Effector memory CD4-positive, alpha-beta T cell (primary cell): Measurements from ENCODE around the gene LASP1NB.

Source experiments
- DNase-seq, 3 donors: peaks; one replicate each; pipeline ENCODE4 v3.0.0-alpha.2; 2020
- H3K27ac ChIP-seq: 2 replicates; pipeline ENCODE4 v1.7.0; 2013; ENCODE audit warnings: mild to moderate bottlenecking, low read length, moderate library complexity; ENCODE audit not compliant: insufficient read depth, poor library complexity, severe bottlenecking
- H3K27me3 ChIP-seq: replicated peaks from 2 replicates; pipeline ENCODE4 v1.7.0; 2013; ENCODE audit warnings: mild to moderate bottlenecking, low read length; ENCODE audit not compliant: insufficient read depth, control insufficient read depth, poor library complexity, severe bottlenecking
- H3K36me3 ChIP-seq: 2 replicates; pipeline ENCODE4 v1.7.0; 2013; ENCODE audit warnings: mild to moderate bottlenecking, low read length, moderate library complexity; ENCODE audit not compliant: control insufficient read depth, insufficient read depth
- H3K4me1 ChIP-seq: 2 replicates; pipeline ENCODE4 v1.7.0; 2013; ENCODE audit warnings: low read length, mild to moderate bottlenecking; ENCODE audit not compliant: control insufficient read depth, insufficient read depth, poor library complexity, severe bottlenecking
- H3K4me3 ChIP-seq: 2 replicates; pipeline ENCODE4 v1.7.0; 2013; ENCODE audit warnings: low read length, low read depth, mild to moderate bottlenecking; ENCODE audit not compliant: insufficient read depth, poor library complexity, severe bottlenecking
- H3K9me3 ChIP-seq: 2 replicates; pipeline ENCODE4 v1.7.0; 2013; ENCODE audit warnings: mild to moderate bottlenecking, low read length, moderate library complexity; ENCODE audit not compliant: control insufficient read depth

LASP1NB gene

DNA sequence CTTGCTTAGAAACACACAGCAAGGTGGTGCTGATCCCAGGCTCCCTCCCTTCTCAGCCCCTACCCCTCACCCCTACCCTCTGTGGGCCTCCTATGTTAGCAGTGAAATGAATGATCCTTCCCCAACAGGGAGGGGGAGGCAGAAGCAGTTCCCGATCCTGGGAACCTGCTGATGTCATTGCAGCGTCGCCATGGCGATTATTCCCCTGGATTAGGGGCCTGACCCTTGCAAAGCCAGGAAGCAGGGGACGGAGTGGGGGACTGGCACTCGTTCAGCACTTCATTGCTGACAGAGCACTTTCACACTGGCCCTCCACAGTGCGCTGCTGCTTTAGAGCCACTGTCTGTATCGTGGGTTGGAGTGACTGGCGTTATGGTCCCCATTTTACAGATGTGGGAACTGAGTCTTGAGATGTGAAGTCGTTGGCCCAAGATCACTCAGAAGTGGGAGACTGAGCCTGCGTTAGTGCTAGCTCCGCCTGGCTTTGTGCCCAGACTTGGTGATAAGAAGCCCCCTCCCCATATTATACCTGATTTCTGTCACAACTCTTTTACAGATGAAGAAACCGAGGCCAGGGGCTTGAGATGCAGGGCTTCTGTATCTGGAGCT lies 29.0 kb upstream of the LASP1NB start:
- Histone ChIP-seq H3K27me3 (no peaks in the 10 kb centered on the region), H3K9me3 (no peaks in the 10 kb centered on the region), H3K36me3 (peaks cover 36% of the 10 kb centered on the region), H3K27ac (peak overlapping the region; percentile 88), H3K4me1 (peaks cover 82% of the 10 kb centered on the region), H3K4me3 (no peak overlapping the region)
- DNase-seq, result no peak

GRCh38 chr17:38897176-38897575 lies 28.2 kb upstream of the LASP1NB start:
- Histone ChIP-seq H3K27me3 (no peaks in the 10 kb centered on the region), H3K4me1 (peaks cover 79% of the 10 kb centered on the region), H3K27ac (peak overlapping the region; percentile 88), H3K4me3 (no peak overlapping the region), H3K9me3 (no peaks in the 10 kb centered on the region), H3K36me3 (peaks cover 35% of the 10 kb centered on the region)
- no peak for DNase-seq

- no peak for DNase-seq
- H3K27me3 ChIP-seq, result no peaks in the 10 kb centered on the region
- no peaks in the 10 kb centered on the region for H3K9me3 ChIP-seq
- peak overlapping the region; percentile 33 for H3K4me3 ChIP-seq
- H3K4me1 ChIP-seq, result peaks cover 75% of the 10 kb centered on the region
- H3K27ac ChIP-seq, result peak overlapping the region; percentile 88
- H3K36me3 ChIP-seq, result peaks cover 30% of the 10 kb centered on the region
Measured at GRCh38 chr17:38897671-38898290, 27.6 kb upstream of the LASP1NB start.

- peaks cover 30% of the 10 kb centered on the region for H3K36me3 ChIP-seq
- peak overlapping the region; percentile 33 for H3K4me3 ChIP-seq
- H3K9me3 ChIP-seq, result no peaks in the 10 kb centered on the region
- DNase-seq, result peak in 1 of 3 donors; percentile 16
- peak overlapping the region; percentile 88 for H3K27ac ChIP-seq
- H3K4me1 ChIP-seq, result peaks cover 70% of the 10 kb centered on the region
- H3K27me3 ChIP-seq, result no peaks in the 10 kb centered on the region
Measured at GRCh38 chr17:38898291-38898679, 27.1 kb upstream of the LASP1NB start.

- no peaks in the 10 kb centered on the region for H3K27me3 ChIP-seq
- no peaks in the 10 kb centered on the region for H3K9me3 ChIP-seq
- H3K4me3 ChIP-seq, result peak overlapping the region; percentile 33
- H3K27ac ChIP-seq, result peak overlapping the region; percentile 88
- peaks cover 35% of the 10 kb centered on the region for H3K36me3 ChIP-seq
- H3K4me1 ChIP-seq, result peaks cover 64% of the 10 kb centered on the region
- DNase-seq, result peak; percentile 64 to 79 (median 71)
Measured at GRCh38 chr17:38898812-38899348, 26.5 kb upstream of the LASP1NB start.

DNA sequence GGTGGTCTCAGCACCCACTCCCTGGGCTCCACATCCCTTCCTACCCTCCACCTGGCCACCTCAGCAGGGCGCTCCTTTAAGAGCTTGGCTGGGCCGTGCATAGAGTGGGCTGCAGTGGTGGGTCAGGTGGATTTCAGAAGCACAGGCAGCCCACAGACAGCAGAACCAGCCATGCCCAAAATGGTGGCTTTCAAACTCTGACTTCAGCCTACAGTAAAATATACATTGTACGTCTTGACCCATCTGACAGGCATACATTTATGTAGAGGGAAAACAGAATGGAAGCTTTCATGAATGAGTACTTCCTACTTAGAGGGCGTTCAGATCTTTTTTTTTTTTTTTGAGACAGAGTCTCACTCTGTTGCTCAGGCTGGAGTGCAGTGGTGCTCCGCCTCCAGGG lies 26.0 kb upstream of the LASP1NB start:
- no peak for DNase-seq
- Histone ChIP-seq H3K4me3 (peak overlapping the region; percentile 33), H3K27ac (peak overlapping the region; percentile 88), H3K27me3 (no peaks in the 10 kb centered on the region), H3K9me3 (no peaks in the 10 kb centered on the region), H3K36me3 (peaks cover 33% of the 10 kb centered on the region), H3K4me1 (peaks cover 61% of the 10 kb centered on the region)

DNA sequence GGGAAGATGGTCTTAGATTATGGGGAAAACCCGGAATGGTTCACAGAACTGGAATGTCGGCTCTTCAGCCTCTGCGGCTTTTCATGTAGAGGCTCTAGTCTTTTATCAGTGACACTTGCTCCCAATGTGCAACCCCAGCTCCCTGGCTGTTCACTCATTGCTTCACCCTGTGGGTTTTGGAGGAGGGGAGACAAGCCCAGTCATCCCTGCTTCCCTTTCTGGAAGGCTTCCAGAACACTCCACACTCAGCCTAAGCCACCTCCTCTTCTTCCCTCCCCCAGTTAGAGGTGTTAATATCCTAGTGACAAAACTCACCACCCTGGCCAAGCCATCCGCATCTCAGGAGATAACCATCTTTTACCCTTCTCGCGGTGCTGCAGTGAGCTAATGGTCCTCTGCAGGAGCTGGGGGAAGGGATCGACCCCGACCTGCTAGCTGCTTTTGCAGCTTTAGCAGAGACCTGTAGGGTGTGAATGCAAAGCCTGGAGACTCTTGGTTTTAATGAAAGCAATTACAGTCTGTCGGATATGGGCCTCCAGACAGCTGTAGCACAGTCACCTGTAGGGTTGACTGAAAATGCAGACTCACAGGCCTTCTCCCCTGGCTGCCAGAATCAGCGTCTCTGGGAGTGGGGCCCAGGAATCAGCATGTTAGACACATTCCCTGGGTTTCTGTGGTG lies 24.3 kb upstream of the LASP1NB start:
- Histone ChIP-seq H3K9me3 (no peaks in the 10 kb centered on the region), H3K27ac (peak overlapping the region; percentile 27), H3K4me3 (no peak overlapping the region), H3K27me3 (no peaks in the 10 kb centered on the region), H3K36me3 (peaks cover 34% of the 10 kb centered on the region), H3K4me1 (peaks cover 58% of the 10 kb centered on the region)
- peak in 2 of 3 donors; percentile 16 to 22 for DNase-seq

DNA sequence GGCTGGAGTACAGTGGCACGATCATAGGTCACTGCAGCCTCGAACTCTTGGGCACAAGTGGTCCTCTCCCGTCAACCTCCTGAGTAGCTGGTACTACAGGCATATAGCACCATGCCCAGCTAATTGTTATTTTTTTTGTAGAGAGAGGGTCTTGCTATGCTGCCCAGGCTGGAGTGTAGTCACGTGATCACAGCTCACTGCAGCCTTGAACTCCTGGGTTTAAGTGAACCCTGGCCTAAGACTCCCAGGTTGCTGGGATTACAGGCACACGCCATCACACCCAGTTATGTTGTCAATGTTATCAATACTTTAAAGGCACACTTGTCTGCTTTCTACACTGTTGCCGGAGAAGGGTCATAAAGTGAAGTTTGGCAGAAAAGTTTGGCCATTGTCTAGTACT lies 22.0 kb upstream of the LASP1NB start:
- no peaks in the 10 kb centered on the region for H3K9me3 ChIP-seq
- peaks cover 45% of the 10 kb centered on the region for H3K36me3 ChIP-seq
- no peak overlapping the region for H3K4me3 ChIP-seq
- no peaks in the 10 kb centered on the region for H3K27me3 ChIP-seq
- peak overlapping the region; percentile 20 for H3K27ac ChIP-seq
- peaks cover 36% of the 10 kb centered on the region for H3K4me1 ChIP-seq
- DNase-seq, result no peak

DNA sequence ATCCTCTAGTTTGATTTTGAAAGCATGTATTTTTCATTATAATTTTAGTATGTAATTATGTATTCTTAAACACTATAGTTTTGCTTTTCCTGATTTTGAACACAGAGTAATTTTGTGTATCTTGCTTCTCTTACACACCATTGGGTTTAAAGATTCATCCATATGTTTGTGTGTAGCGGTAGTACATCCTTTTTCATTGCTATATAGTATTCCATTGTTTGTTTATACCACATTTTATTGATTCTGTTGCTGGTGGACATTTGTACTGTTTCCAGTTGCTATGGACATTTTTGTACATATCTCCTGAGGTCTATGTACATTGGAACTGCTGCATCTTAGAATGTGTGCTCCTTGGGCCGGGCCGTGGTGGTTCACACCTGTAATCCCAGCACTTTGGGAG lies 20.5 kb upstream of the LASP1NB start:
- Histone ChIP-seq H3K9me3 (no peaks in the 10 kb centered on the region), H3K4me1 (peaks cover 21% of the 10 kb centered on the region), H3K27ac (no peak overlapping the region), H3K27me3 (no peaks in the 10 kb centered on the region), H3K36me3 (peaks cover 56% of the 10 kb centered on the region), H3K4me3 (no peak overlapping the region)
- no peak for DNase-seq

- Histone ChIP-seq H3K4me3 (no peak overlapping the region), H3K27ac (no peak overlapping the region), H3K36me3 (peaks cover 57% of the 10 kb centered on the region), H3K9me3 (no peaks in the 10 kb centered on the region), H3K27me3 (no peaks in the 10 kb centered on the region), H3K4me1 (peaks cover 16% of the 10 kb centered on the region)
- no peak for DNase-seq
Measured at GRCh38 chr17:38905375-38905774, 20.0 kb upstream of the LASP1NB start.
